Neural crest cell (in vitro differentiated cells): ENCODE data around the gene MAPK8IP3. TPM values are rescaled to one million over a fixed set of nuclear protein-coding genes. Genes with fewer than 3 reads are reported as not detected.

ENCODE experiments used
- DNase-seq: peaks from one replicate; pipeline ENCODE4 v3.0.0; 2021; ENCODE audit warnings: low read depth, mixed read lengths, low spot score
- H3K27ac Mint-ChIP-seq: one replicate; pipeline ENCODE4 v1.8.0; 2021; ENCODE audit warnings: mild to moderate bottlenecking, mixed read lengths; ENCODE audit not compliant: unreplicated experiment
- H3K27me3 Mint-ChIP-seq: 2 replicates; pipeline ENCODE4 v1.8.0; 2021; ENCODE audit warnings: low read depth, mild to moderate bottlenecking, mixed read lengths
- H3K36me3 Mint-ChIP-seq: 2 replicates; pipeline ENCODE4 v1.8.0; 2021; ENCODE audit warnings: low read depth, mild to moderate bottlenecking, mixed read lengths
- H3K4me1 Mint-ChIP-seq: 2 replicates; pipeline ENCODE4 v1.8.0; 2021; ENCODE audit warnings: mixed read lengths
- H3K4me3 Mint-ChIP-seq: one replicate; pipeline ENCODE4 v1.8.0; 2021; ENCODE audit warnings: mild to moderate bottlenecking, mixed read lengths
- H3K9me3 Mint-ChIP-seq: 2 replicates; pipeline ENCODE4 v1.8.0; 2021; ENCODE audit warnings: mixed read lengths
- total RNA-seq: library from RNA; stranded (reverse); gene quantifications from 2 replicates; pipeline ENCODE4 v1.2.1, GENCODE V29; 2021
- TF ChIP-seq, protein P1 (sequence below): fragments of 200-600 bp; sonication (generic); conservative IDR thresholded peaks from 2 replicates; pipeline ENCODE4 v1.5.0; 2021; ENCODE audit warnings: antibody characterized with exemption, mild to moderate bottlenecking

Gene MAPK8IP3
- total RNA-seq, 1 donor from 2014 or later = 111 TPM

DNA sequence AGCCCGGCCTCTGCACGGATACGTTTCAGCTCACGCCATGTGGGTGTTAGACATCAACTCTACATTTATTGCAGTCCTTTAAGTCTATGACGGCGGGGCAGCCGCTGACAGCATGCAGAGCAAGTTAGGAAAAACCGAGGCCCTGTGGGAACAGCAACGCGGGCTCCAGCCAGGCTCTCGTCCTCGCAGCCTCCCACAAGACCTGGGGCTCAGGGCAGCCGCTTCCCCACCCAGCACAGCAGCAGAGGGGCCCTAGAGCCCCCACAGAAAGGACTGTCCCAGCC lies 70.6 kb downstream of the MAPK8IP3 start:
- Mint-ChIP-seq H3K27me3 (peaks cover 3% of the 10 kb centered on the region), H3K9me3 (no peaks in the 10 kb centered on the region), H3K27ac (peak overlapping the region; percentile 57), H3K4me1 (peaks cover 13% of the 10 kb centered on the region), H3K4me3 (peak overlapping the region; percentile 67), H3K36me3 (peaks cover 6% of the 10 kb centered on the region)
- DNase-seq = no peak
- TF ChIP-seq, protein P1, sequence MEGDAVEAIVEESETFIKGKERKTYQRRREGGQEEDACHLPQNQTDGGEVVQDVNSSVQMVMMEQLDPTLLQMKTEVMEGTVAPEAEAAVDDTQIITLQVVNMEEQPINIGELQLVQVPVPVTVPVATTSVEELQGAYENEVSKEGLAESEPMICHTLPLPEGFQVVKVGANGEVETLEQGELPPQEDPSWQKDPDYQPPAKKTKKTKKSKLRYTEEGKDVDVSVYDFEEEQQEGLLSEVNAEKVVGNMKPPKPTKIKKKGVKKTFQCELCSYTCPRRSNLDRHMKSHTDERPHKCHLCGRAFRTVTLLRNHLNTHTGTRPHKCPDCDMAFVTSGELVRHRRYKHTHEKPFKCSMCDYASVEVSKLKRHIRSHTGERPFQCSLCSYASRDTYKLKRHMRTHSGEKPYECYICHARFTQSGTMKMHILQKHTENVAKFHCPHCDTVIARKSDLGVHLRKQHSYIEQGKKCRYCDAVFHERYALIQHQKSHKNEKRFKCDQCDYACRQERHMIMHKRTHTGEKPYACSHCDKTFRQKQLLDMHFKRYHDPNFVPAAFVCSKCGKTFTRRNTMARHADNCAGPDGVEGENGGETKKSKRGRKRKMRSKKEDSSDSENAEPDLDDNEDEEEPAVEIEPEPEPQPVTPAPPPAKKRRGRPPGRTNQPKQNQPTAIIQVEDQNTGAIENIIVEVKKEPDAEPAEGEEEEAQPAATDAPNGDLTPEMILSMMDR = no peak

DNA sequence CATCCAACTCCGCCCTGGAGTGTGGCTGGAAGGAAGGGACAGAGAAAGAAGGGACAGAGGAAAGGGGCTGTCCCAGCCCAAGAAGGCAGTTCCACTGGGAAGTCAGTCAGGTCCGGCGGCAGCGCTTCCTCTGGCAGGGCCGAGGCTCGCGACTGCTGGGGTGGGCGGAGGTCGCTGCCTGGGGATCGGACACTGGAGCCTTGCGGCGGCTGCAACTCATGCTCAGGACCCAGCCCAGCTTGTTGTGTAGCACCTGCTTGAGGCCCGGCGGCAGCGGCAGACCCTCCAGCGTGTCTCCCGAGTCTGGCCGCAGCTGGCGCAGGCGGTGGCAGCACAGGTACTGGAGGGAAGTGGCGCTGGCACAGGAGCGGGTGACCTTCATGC lies 71.0 kb downstream of the MAPK8IP3 start:
- peaks cover 3% of the 10 kb centered on the region for H3K27me3 Mint-ChIP-seq
- TF ChIP-seq, protein P1 = no peak
- no peak for DNase-seq
- peaks cover 4% of the 10 kb centered on the region for H3K36me3 Mint-ChIP-seq
- H3K4me3 Mint-ChIP-seq = peak overlapping the region; percentile 67
- no peaks in the 10 kb centered on the region for H3K9me3 Mint-ChIP-seq
- H3K27ac Mint-ChIP-seq = no peak overlapping the region
- H3K4me1 Mint-ChIP-seq = peaks cover 13% of the 10 kb centered on the region

DNA sequence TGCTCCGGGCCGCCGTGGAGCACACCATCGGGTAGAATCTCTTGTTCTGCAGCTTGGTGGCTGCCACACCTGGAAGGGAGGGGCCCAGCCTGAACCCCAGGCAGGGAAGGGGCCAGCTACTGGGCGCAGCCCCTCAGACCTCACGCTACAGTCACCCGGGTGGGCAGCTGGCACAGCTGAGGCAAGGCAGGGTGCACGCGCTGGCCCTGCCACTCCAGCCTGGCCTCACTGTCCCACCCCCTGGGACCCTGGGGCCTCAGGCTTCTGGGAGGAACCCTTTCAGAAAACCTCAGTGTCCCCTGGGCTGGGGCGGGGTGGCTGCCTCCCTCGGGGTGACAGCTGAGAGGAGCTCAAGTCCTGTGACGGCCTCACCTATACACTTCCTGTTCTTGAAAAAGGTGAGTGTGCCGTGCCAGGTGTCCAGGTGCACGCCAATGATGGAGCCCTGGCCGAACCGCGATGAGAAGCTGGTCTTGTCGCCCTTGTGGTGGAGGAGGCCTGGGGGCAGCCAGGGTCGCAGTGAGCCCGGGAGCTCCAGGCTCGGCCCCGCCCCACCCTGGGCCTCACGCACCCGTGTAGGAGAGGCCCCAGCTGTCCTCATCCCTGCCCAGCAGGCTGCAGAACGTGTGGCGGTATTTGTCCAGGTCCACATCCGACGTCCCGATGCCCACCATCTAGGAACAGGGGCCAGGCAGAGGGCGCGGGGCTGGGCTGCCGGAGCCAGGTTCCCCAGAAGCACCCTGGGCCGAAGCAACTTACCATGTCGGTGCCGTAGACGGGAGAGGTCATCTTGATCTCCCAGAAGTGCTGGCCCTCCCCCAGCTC lies 71.6 kb downstream of the MAPK8IP3 start:
- no peak for DNase-seq
- peaks cover 11% of the 10 kb centered on the region for H3K4me1 Mint-ChIP-seq
- TF ChIP-seq, protein P1 = no peak
- H3K27ac Mint-ChIP-seq = no peak overlapping the region
- H3K4me3 Mint-ChIP-seq = peak overlapping the region; percentile 67
- peaks cover 2% of the 10 kb centered on the region for H3K36me3 Mint-ChIP-seq
- H3K9me3 Mint-ChIP-seq = no peaks in the 10 kb centered on the region
- peaks cover 2% of the 10 kb centered on the region for H3K27me3 Mint-ChIP-seq

DNA sequence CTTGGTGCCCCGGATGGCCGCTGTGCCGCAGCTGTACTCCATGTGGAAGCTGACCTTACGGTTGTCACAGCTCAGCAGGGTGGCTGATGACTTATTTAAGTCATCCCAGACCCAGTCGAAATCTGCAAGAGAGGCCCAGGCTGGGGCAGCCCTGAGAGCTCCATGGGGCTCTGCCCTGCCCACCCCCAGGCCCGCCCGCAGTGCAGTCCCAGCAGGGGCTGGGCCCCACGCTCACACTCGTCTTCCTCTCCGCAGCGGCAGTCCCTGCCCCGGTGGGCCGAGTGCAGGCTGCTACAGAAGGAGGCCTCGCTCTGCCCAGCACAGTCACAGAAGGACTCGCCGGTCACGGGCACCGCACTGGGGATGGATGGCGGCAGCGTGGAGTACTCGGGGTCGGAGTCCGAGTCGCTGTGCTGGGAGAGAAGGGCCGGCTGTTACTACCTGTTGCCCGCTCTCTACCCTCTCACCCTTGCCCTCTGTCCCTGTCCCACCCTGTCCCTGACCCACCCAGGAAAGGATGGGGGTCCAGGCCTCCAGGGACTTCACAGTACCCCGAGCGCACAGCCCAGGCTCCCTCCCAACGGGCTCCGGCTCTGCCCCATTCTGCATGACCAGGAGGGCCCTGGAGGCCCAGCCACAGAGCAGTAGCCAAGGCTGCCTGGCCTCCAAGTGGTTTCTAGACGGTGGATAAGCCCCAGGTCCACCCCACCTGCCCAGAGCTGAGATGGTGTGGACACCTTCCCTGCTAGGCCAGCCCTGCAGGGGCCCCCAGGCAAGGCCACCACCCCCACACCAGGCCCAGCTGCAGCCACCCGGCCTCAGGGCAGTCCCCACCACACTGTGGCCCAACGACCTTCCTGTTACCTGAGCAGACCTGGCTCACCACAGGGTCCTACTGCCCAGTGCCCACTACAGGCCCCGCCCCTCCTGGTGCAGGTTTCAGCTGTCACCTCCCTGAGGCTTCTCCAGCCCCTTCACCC lies 72.5 kb downstream of the MAPK8IP3 start:
- Mint-ChIP-seq H3K27ac (no peak overlapping the region), H3K27me3 (peaks cover 4% of the 10 kb centered on the region), H3K4me1 (peaks cover 18% of the 10 kb centered on the region), H3K4me3 (peak overlapping the region; percentile 54), H3K36me3 (peaks cover 5% of the 10 kb centered on the region), H3K9me3 (no peaks in the 10 kb centered on the region)
- TF ChIP-seq, protein P1 = no peak
- no peak for DNase-seq

DNA sequence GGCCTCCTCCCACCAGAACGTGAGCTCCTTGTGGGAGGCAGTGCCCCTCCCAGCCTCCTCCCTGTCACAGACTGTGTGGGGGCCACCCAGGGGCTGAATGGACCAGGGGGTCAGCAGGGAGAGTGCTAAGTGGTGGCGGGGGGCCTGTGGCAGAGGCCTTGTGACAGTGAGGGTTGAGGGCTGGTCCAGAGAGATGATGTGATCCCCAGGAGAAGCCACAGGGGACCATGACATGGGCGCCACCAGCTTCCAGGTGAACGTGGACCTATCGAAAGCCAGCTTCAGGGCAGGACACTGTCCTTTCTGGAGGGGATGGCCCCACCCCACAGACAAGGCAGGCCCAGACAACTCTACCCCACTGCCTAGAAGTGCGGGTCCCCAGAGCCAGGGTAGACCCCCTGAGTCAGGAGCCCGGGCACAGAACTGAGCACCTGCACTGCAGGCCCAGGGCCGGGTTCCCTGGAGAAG lies 73.3 kb downstream of the MAPK8IP3 start:
- no peak for DNase-seq
- no peaks in the 10 kb centered on the region for H3K9me3 Mint-ChIP-seq
- H3K27ac Mint-ChIP-seq = no peak overlapping the region
- peaks cover 22% of the 10 kb centered on the region for H3K4me1 Mint-ChIP-seq
- H3K27me3 Mint-ChIP-seq = peaks cover 4% of the 10 kb centered on the region
- TF ChIP-seq, protein P1 = no peak
- H3K4me3 Mint-ChIP-seq = peak overlapping the region; percentile 54
- H3K36me3 Mint-ChIP-seq = peaks cover 5% of the 10 kb centered on the region
